ENCODE results near the gene DNA2. TPM values are rescaled to one million over a fixed set of nuclear protein-coding genes. Genes with fewer than 3 reads are reported as not detected.

Gene DNA2
- total and polyA plus RNA-seq, 2 of the 13 experiments (the other 11 are each of a cell fraction or from before 2014, with no cell fraction given), result 4.8 to 27.3 TPM

- TF ChIP-seq PATZ1 (CRISPR knock-in tag; IDR thresholded peaks at IDR 0.05), result peak; percentile 96
- peak; percentile 73; the same call in 1 of the 2 replicates for TF ChIP-seq NFATC3 (CRISPR knock-in tag; IDR thresholded peaks at IDR 0.05)
- no peak for TF ChIP-seq PCBP1 (IDR thresholded peaks at IDR 0.05; ENCODE audit: borderline replicate concordance, low read depth, low read length)
- peak; percentile 97 for TF ChIP-seq SAP130 (CRISPR knock-in tag; IDR thresholded peaks at IDR 0.05; ENCODE audit: low read depth)
- TF ChIP-seq TEAD3 (CRISPR knock-in tag; optimal IDR thresholded peaks at IDR 0.05; ENCODE audit: borderline replicate concordance), result peak; percentile 67
- peak; percentile 62 for TF ChIP-seq GABPB1 (CRISPR knock-in tag; IDR thresholded peaks at IDR 0.05)
- no peak for TF ChIP-seq ZNF678 (CRISPR knock-in tag; IDR thresholded peaks at IDR 0.05)
- peak; percentile 91; the same call in 1 of the 2 replicates for TF ChIP-seq THAP7 (CRISPR knock-in tag; IDR thresholded peaks at IDR 0.05)
- TF ChIP-seq ZSCAN9 (CRISPR knock-in tag; IDR thresholded peaks at IDR 0.05; ENCODE audit: borderline replicate concordance), result no peak
- TF ChIP-seq MBD4 (IDR thresholded peaks at IDR 0.05; ENCODE audit: borderline replicate concordance, low read length), result no peak
- TF ChIP-seq ZNF772 (CRISPR knock-in tag; IDR thresholded peaks at IDR 0.05), result peak; percentile 78; the same call in 1 of the 2 replicates
- no peak for TF ChIP-seq GMEB2 (CRISPR knock-in tag; IDR thresholded peaks at IDR 0.05; ENCODE audit: low read depth)
- TF ChIP-seq UBTF (CRISPR knock-in tag; IDR thresholded peaks at IDR 0.05), result peak; percentile 66
- no peak; the same call in 1 of the 2 replicates for TF ChIP-seq FOXP4 (CRISPR knock-in tag; IDR thresholded peaks at IDR 0.05)
- no peak for TF ChIP-seq ZNF331 (CRISPR knock-in tag; IDR thresholded peaks at IDR 0.05)
Observed at GRCh38 chr10:68471586-68472408, at the start of gene DNA2 (continued).

Data from HepG2 (cell line).